ENCODE data around the gene ANKRD65.
"Not testable (repeated sequence)": the region's sequence is repeated elsewhere in the genome, so short reads cannot be mapped to it uniquely, and the experiment has no call there.

The ANKRD65 gene

DNA sequence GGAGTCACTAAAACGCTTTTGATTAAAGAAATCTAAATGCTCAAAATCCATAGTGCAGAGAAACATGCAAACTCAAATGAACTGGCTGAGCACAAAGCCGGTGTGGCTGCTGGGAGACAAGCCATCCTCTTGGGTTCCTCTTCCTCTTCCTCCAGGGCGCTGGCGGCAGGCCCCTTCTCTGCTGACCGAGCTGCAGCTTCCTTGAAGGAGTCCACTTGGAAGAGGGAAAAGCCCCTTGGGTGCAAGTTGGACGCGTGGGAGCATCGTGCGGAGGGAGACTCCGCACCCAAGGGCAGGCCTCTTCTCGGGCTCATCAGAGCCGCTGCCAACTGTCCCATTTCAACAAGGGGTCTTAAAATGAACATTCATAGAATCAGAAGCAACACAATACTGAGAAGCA is 29.9 kb downstream of the ANKRD65 start:
- TF ChIP-seq, protein P1, sequence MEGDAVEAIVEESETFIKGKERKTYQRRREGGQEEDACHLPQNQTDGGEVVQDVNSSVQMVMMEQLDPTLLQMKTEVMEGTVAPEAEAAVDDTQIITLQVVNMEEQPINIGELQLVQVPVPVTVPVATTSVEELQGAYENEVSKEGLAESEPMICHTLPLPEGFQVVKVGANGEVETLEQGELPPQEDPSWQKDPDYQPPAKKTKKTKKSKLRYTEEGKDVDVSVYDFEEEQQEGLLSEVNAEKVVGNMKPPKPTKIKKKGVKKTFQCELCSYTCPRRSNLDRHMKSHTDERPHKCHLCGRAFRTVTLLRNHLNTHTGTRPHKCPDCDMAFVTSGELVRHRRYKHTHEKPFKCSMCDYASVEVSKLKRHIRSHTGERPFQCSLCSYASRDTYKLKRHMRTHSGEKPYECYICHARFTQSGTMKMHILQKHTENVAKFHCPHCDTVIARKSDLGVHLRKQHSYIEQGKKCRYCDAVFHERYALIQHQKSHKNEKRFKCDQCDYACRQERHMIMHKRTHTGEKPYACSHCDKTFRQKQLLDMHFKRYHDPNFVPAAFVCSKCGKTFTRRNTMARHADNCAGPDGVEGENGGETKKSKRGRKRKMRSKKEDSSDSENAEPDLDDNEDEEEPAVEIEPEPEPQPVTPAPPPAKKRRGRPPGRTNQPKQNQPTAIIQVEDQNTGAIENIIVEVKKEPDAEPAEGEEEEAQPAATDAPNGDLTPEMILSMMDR (IDR thresholded peaks at IDR 0.05; ENCODE audit: low read depth, low read length, missing control alignments) = no peak
- no peak overlapping the region for H3K4me3 ChIP-seq (replicated peaks; ENCODE audit: low read depth, low read length)
- DNase-seq (ENCODE audit: extremely low read depth, low read depth) = no peak

DNA sequence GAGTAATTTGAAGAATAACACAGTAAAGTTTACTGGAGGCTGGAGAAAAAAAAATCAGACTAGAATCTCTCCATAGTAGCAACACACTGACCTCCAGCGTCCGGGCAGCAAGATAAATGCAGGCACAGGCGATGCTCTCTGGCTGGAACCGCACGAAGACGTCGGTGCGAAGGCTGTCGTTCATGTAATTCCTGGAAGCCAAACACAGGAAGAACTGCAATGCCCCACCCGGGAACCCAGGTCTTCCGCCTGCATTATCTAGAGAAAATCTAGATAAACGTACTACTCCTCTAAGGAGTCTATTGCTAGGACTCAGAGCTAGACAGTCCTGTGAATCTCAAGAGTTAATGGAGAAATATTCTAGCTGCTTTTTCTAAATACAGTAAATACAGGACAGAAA is 30.4 kb downstream of the ANKRD65 start:
- H3K4me3 ChIP-seq (replicated peaks; ENCODE audit: low read depth, low read length) = no peak overlapping the region
- TF ChIP-seq, protein P1 (IDR thresholded peaks at IDR 0.05; ENCODE audit: low read depth, low read length, missing control alignments) = no peak
- no peak for DNase-seq (ENCODE audit: extremely low read depth, low read depth)

DNA sequence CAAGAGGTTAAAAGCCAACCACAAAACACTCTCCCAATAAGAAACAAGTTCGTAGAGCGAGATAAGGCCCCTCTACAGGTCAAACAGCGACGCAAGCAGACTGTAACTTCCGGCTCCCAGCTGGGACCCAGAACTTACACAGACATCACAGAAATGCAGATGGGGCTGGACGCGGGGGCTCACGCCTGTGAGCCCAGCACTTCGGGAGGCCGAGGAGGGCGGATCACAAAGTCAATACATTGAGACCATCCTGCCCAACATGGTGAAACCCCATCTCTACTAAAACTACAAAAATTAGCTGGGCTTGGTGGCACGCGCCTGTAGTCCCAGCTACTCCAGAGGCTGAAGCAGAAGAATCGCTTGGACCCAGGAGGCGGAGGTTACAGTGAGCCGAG is 33.0 kb downstream of the ANKRD65 start:
- TF ChIP-seq, protein P1 (IDR thresholded peaks at IDR 0.05; ENCODE audit: low read depth, low read length, missing control alignments) = no peak
- no peak overlapping the region for H3K4me3 ChIP-seq (replicated peaks; ENCODE audit: low read depth, low read length)
- no peak for DNase-seq (ENCODE audit: extremely low read depth, low read depth)

DNA sequence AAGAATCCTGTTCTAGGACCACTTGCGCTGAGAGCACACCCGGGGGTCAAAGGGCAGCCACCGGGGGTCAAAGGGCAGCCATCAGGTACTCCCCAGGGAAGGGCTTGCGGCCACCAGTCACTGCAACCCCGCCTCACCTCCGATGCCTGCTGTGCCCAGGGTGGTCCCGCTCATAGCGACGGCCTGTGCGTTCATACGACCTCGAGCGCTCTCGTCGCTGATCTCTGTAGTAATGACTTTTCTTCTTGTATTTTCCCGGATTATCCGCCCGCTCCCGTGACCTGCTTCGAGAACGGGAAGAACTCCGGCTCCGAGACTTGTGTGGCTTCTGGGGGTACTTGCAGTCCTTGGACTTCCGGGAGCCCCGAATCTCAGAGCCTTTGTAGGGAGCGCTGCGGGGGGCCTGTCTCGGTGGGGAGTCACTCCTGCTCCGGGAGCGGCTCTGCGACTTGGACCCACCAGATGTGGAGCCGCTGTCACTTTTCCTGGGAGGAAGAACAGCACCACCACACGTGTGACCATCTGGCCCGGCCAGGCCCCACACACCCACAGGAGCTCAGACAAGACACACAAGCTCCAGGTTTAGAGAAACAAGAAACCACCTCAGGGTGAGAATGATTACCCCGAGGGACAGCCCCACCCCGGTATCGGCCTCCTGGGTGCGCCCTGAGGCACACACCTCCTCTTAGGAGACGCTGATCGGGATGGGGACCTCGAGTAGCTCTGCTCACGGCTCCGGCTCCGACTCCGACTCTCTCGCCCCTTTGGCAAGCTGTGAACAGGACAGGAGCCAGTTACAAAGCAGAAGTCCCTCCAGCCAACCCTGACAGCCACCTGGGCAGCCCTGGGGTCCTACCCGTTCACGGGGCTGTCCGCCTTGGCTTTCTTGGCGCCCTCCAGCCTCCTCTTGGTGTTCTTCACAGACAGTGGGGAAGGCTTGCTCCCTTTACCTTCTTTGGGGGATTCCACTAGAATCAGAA is 33.7 kb downstream of the ANKRD65 start:
- H3K4me3 ChIP-seq (replicated peaks; ENCODE audit: low read depth, low read length) = no peak overlapping the region
- no peak for DNase-seq (ENCODE audit: extremely low read depth, low read depth)
- TF ChIP-seq, protein P1 (IDR thresholded peaks at IDR 0.05; ENCODE audit: low read depth, low read length, missing control alignments) = no peak

DNA sequence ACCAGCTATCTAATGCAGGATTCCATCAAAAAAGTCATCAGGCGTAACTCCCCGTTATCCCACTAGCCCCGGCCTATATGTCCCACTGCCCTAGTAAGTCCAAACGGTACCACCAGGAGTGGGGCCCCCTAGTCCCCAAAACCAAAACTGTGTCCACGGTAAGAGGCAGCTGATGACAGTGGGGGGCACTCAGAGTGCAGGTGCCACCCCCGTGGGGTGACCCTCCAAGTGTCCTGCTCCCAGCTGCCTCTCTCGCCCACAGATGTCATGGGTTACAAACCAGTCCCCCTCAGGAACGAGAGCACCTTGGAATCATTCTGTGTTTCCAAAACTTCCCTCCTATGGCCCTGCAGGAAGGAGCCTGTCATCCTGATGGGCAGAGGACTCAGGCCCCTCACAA is 35.1 kb downstream of the ANKRD65 start:
- no peak for DNase-seq (ENCODE audit: extremely low read depth, low read depth)
- H3K4me3 ChIP-seq (replicated peaks; ENCODE audit: low read depth, low read length) = no peak overlapping the region
- TF ChIP-seq, protein P1 (IDR thresholded peaks at IDR 0.05; ENCODE audit: low read depth, low read length, missing control alignments) = no peak

DNA sequence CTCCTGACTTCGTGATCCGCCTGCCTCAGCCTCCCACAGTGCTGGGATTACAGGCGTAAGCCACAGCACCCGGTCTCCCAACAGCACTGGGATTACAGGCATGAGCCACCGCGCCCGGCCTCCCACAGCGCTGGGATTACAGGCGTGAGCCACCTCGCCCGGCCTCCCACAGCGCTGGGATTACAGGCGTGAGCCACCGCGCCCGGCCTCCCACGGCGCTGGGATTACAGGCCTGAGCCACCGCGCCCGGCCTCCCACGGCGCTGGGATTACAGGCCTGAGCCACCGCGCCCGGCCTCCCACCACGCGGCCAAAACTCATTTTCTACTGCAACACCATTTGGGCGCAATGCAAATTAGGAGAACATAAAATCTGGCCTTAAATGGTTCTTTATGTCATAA is 35.7 kb downstream of the ANKRD65 start:
- H3K4me3 ChIP-seq (replicated peaks; ENCODE audit: low read depth, low read length); DNase-seq (ENCODE audit: extremely low read depth, low read depth): not testable (repeated sequence)

DNA sequence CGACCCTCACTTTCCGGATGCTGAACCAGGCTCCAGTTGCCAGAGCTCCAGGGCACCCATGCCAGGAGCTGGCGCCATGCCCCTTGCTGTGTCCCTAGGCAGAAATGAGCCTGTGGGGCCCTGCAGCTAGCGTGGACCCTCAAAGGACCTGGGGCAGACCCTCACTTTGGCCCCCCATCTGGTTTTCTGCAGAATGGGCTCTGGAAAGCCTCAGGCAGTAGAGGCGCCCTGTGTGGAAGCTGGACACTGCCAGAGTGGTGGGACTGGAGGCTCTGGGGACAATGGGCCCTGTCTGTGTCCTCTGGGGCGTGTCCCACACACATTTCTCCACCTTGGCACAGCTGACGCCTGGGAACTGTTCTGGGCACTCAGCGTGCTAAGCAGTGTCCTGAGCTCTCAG is 39.8 kb downstream of the ANKRD65 start:
- no peak overlapping the region for H3K4me3 ChIP-seq (replicated peaks; ENCODE audit: low read depth, low read length)
- DNase-seq (ENCODE audit: extremely low read depth, low read depth) = no peak
- TF ChIP-seq, protein P1 (IDR thresholded peaks at IDR 0.05; ENCODE audit: low read depth, low read length, missing control alignments) = no peak

Data from HFF-Myc (cell line).